ENCODE data around the gene ZNF69. TPM values are rescaled to one million over a fixed set of nuclear protein-coding genes. Genes with fewer than 3 reads are reported as not detected.
"Not testable (repeated sequence)": the region's sequence is repeated elsewhere in the genome, so short reads cannot be mapped to it uniquely, and the experiment has no call there.

The ZNF69 gene
- total RNA-seq, 5 donors from 2014 or later (not counting 1 experiment from before 2014, with no cell fraction given), result 2.2 to 9.6 (median 7.9) TPM

- peak overlapping the region in 2 of 3 donors; percentile 6 to 84 for H3K4me3 Mint-ChIP-seq
- POLR2A ChIA-PET; H3K27ac Mint-ChIP-seq; H3K9me3 Mint-ChIP-seq; H3K36me3 ChIP-seq (ENCODE audit: control insufficient read depth in 2 of 2, extremely low read depth in 1 of 2, insufficient read depth in 1 of 2, low read length in 1 of 2); H3K9me3 ChIP-seq; ATAC-seq (replicated peaks in 1 of 4); DNase-seq; H3K27me3 ChIP-seq (replicated peaks in 1 of 2; ENCODE audit: control insufficient read depth in 2 of 2, extremely low read depth in 1 of 2, insufficient read depth in 2 of 2, low read length in 1 of 2); CTCF ChIA-PET; H3K27me3 Mint-ChIP-seq; H3K27ac ChIP-seq (ENCODE audit: low read length); H3K4me3 ChIP-seq (ENCODE audit: control insufficient read depth in 1 of 2, extremely low read depth in 1 of 2, low read length in 1 of 2): not testable (repeated sequence)
- H3K4me1 Mint-ChIP-seq, result peaks cover 24 to 36% (median 31%) of the 10 kb centered on the region in 3 donors
- WGBS (ENCODE audit: insufficient coverage), result 100% methylated on average over 1 of the region's 4 CpGs
- peaks cover 30% of the 10 kb centered on the region for H3K36me3 Mint-ChIP-seq
- H3K4me1 ChIP-seq (ENCODE audit: control insufficient read depth in 1 of 2, extremely low read depth in 1 of 2, insufficient read depth in 2 of 2, low read length in 2 of 2), result peaks cover 4 to 16% of the 10 kb centered on the region in 2 experiments
These were observed 37.3 kb upstream of the ZNF69 start for GRCh38 chr19:11850289-11850688.

DNA sequence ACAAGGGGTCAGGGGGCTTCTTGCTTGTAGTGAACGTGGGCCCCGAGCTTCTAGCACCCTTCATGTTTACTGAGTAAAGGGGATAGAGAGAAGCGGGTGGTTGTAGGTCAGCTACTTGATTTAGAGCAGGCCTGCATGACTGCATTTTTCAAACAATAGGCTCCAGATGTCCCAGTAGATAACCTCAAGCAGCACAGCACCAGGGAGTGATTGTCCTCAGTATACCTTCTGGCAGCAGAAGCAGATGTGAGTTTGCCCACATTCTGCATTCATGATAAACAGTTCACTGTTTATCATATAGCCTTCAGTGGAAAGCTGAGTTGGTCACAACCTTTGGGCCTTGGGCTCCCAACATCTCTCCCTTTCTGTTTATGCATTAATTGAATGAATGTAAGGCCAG lies 34.2 kb upstream of the ZNF69 start:
- Mint-ChIP-seq H3K4me1 (peaks cover 18 to 38% (median 27%) of the 10 kb centered on the region in 3 donors), H3K27me3 (no peaks in the 10 kb centered on the region), H3K27ac (no peak overlapping the region), H3K36me3 (peaks cover 55% of the 10 kb centered on the region), H3K4me3 (no peak overlapping the region), H3K9me3 (peaks cover 14 to 33% (median 33%) of the 10 kb centered on the region in 3 donors)
- CTCF ChIA-PET, result interaction anchor here in 1 of 2 donors (0.6 kb wide), 1 partner anchor 39 kb away, joined by 9 read pairs; no protein-coding TSS in a partner anchor
- Histone ChIP-seq H3K27ac (ENCODE audit: low read length) (no peak overlapping the region), H3K9me3 (peaks cover 3% of the 10 kb centered on the region), H3K4me3 (ENCODE audit: control insufficient read depth in 1 of 2, extremely low read depth in 1 of 2, low read length in 1 of 2) (no peak overlapping the region), H3K36me3 (ENCODE audit: control insufficient read depth in 2 of 2, extremely low read depth in 1 of 2, insufficient read depth in 1 of 2, low read length in 1 of 2) (peaks cover 0 to 6% of the 10 kb centered on the region in 2 donors), H3K4me1 (ENCODE audit: control insufficient read depth in 1 of 2, extremely low read depth in 1 of 2, insufficient read depth in 2 of 2, low read length in 2 of 2) (peaks cover 2 to 11% of the 10 kb centered on the region in 2 experiments), H3K27me3 (replicated peaks in 1 of 2; ENCODE audit: control insufficient read depth in 2 of 2, extremely low read depth in 1 of 2, insufficient read depth in 2 of 2, low read length in 1 of 2) (no peaks in the 10 kb centered on the region)
- WGBS (ENCODE audit: insufficient coverage), result 100% methylated on average over 1 of the region's 3 CpGs
- no peak for DNase-seq
- POLR2A ChIA-PET, result no interaction called here
- ATAC-seq (replicated peaks in 1 of 4), result no peak

DNA sequence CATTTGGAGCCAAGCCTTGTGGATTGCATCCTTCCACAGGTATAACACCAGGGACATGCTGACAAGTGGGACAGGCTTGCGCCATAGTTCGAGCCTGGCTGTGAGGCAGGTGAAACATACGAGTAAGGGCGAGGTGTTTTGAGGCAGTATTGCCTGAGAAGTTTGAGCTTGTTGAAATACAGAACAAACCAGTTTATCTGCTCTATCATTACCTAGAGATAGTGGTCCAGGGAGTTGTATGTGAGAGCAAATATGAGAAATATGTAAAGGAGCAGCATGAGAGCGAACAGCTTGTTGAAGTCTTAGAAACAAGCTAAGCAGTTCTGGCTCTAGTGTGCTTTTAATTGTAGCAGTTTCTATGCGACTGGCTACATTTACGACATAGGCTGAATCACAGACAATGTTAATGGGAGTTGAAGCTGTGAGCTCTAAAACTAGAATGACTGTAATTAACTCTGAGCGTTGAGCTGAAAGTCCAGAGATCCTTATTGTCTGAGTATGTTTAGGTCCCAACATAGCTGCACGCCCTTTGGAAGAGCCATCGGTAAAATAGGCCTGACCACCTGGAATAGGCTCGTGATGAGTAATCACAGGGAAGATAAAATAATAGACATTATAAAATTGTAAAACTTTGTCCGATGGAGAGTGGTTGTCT lies 30.9 kb upstream of the ZNF69 start:
- no peak for ATAC-seq (replicated peaks in 1 of 4)
- Mint-ChIP-seq H3K27ac (no peak overlapping the region), H3K9me3 (peaks cover 17 to 60% (median 50%) of the 10 kb centered on the region in 3 donors), H3K4me1 (peaks cover 0 to 12% (median 5%) of the 10 kb centered on the region in 3 donors), H3K27me3 (no peaks in the 10 kb centered on the region), H3K36me3 (peaks cover 73% of the 10 kb centered on the region), H3K4me3 (no peak overlapping the region)
- CTCF ChIA-PET, result no interaction called here
- no peak overlapping the region for H3K4me3 ChIP-seq (ENCODE audit: control insufficient read depth in 1 of 2, extremely low read depth in 1 of 2, low read length in 1 of 2)
- peaks cover 0 to 6% of the 10 kb centered on the region in 2 donors for H3K36me3 ChIP-seq (ENCODE audit: control insufficient read depth in 2 of 2, extremely low read depth in 1 of 2, insufficient read depth in 1 of 2, low read length in 1 of 2)
- 98% methylated on average over 4 of the region's 12 CpGs for WGBS (ENCODE audit: insufficient coverage)
- H3K4me1 ChIP-seq (ENCODE audit: control insufficient read depth in 1 of 2, extremely low read depth in 1 of 2, insufficient read depth in 2 of 2, low read length in 2 of 2), result no peaks in the 10 kb centered on the region
- no peak for DNase-seq
- H3K9me3 ChIP-seq, result peaks cover 3% of the 10 kb centered on the region
- H3K27ac ChIP-seq (ENCODE audit: low read length), result no peak overlapping the region
- H3K27me3 ChIP-seq (replicated peaks in 1 of 2; ENCODE audit: control insufficient read depth in 2 of 2, extremely low read depth in 1 of 2, insufficient read depth in 2 of 2, low read length in 1 of 2), result no peaks in the 10 kb centered on the region
- POLR2A ChIA-PET, result no interaction called here

DNA sequence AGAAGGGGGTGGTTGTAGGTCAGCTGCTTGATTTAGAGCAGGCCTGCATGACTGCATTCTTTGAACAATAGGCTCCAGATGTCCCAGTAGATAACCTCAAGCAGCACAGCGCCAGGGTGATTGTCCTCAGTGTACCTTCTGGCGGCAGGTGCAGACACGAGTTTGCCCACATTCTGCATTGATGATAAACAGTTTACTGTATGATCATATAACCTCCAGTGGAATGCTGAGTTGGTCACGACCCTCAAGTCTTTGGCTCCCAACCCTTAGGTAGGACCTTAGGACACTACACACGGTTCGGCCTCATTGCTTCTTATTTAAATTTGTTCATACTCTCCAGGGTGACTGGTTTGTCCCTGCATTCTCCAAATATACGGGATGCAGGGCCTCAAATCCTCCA lies 26.9 kb upstream of the ZNF69 start:
- no peak for ATAC-seq (replicated peaks in 1 of 4)
- Histone ChIP-seq H3K9me3 (peaks cover 3% of the 10 kb centered on the region), H3K4me1 (ENCODE audit: control insufficient read depth in 1 of 2, extremely low read depth in 1 of 2, insufficient read depth in 2 of 2, low read length in 2 of 2) (no peaks in the 10 kb centered on the region), H3K4me3 (ENCODE audit: control insufficient read depth in 1 of 2, extremely low read depth in 1 of 2, low read length in 1 of 2) (no peak overlapping the region), H3K36me3 (ENCODE audit: control insufficient read depth in 2 of 2, extremely low read depth in 1 of 2, insufficient read depth in 1 of 2, low read length in 1 of 2) (peaks cover 0 to 4% of the 10 kb centered on the region in 2 donors), H3K27ac (ENCODE audit: low read length) (no peak overlapping the region), H3K27me3 (replicated peaks in 1 of 2; ENCODE audit: control insufficient read depth in 2 of 2, extremely low read depth in 1 of 2, insufficient read depth in 2 of 2, low read length in 1 of 2) (no peaks in the 10 kb centered on the region)
- 90% methylated on average over 5 of the region's 7 CpGs for WGBS (ENCODE audit: insufficient coverage)
- no peak for DNase-seq
- Mint-ChIP-seq H3K27me3 (no peaks in the 10 kb centered on the region), H3K9me3 (peaks cover 16 to 80% (median 53%) of the 10 kb centered on the region in 3 donors), H3K27ac (no peak overlapping the region), H3K4me1 (peaks cover 0 to 10% (median 3%) of the 10 kb centered on the region in 3 donors), H3K4me3 (no peak overlapping the region), H3K36me3 (peaks cover 87% of the 10 kb centered on the region)
- POLR2A ChIA-PET, result no interaction called here
- CTCF ChIA-PET, result no interaction called here

DNA sequence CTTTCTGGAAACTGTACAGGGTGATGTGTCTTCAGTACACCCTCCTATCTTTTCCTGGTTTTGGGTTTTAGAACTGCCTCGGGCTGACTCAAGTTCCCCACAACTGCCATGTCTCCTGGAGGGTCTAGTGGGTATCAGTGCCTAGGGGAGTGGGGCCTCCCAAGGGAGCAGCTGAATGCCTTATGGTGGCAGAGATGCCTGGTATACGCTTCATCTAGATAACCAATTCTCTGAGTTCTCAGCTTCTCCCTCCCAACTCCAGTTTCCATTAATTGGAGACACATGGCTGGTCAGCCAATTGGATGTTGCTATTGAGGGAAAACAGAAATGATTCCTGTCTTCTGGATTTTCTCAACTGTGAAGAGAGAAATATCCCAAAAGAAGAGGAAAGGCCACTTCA lies 26.3 kb upstream of the ZNF69 start:
- no peak overlapping the region for H3K27ac Mint-ChIP-seq
- peaks cover 11 to 78% (median 51%) of the 10 kb centered on the region in 3 donors for H3K9me3 Mint-ChIP-seq
- POLR2A ChIA-PET, result no interaction called here
- WGBS (ENCODE audit: insufficient coverage), result no CpG with 5 or more reads among the region's 2 CpGs
- peaks cover 87% of the 10 kb centered on the region for H3K36me3 Mint-ChIP-seq
- Histone ChIP-seq H3K9me3 (peaks cover 3% of the 10 kb centered on the region), H3K36me3 (ENCODE audit: control insufficient read depth in 2 of 2, extremely low read depth in 1 of 2, insufficient read depth in 1 of 2, low read length in 1 of 2) (peaks cover 1 to 2% of the 10 kb centered on the region in 2 donors), H3K4me3 (ENCODE audit: control insufficient read depth in 1 of 2, extremely low read depth in 1 of 2, low read length in 1 of 2) (no peak overlapping the region), H3K27ac (ENCODE audit: low read length) (no peak overlapping the region), H3K4me1 (ENCODE audit: control insufficient read depth in 1 of 2, extremely low read depth in 1 of 2, insufficient read depth in 2 of 2, low read length in 2 of 2) (no peaks in the 10 kb centered on the region), H3K27me3 (replicated peaks in 1 of 2; ENCODE audit: control insufficient read depth in 2 of 2, extremely low read depth in 1 of 2, insufficient read depth in 2 of 2, low read length in 1 of 2) (no peaks in the 10 kb centered on the region)
- ATAC-seq (replicated peaks in 1 of 4) (no peak), DNase-seq (no peak)
- no peaks in the 10 kb centered on the region for H3K27me3 Mint-ChIP-seq
- H3K4me3 Mint-ChIP-seq, result no peak overlapping the region
- H3K4me1 Mint-ChIP-seq, result peaks cover 0 to 4% (median 3%) of the 10 kb centered on the region in 3 donors
- CTCF ChIA-PET, result no interaction called here

GRCh38 chr19:11867766-11868165 lies 19.8 kb upstream of the ZNF69 start:
- H3K36me3 Mint-ChIP-seq, result peaks cover 70% of the 10 kb centered on the region
- CTCF ChIA-PET; H3K4me1 Mint-ChIP-seq; H3K4me3 ChIP-seq (ENCODE audit: control insufficient read depth in 1 of 2, extremely low read depth in 1 of 2, low read length in 1 of 2); DNase-seq; H3K27me3 Mint-ChIP-seq; ATAC-seq (replicated peaks in 1 of 4); H3K27me3 ChIP-seq (replicated peaks in 1 of 2; ENCODE audit: control insufficient read depth in 2 of 2, extremely low read depth in 1 of 2, insufficient read depth in 2 of 2, low read length in 1 of 2); H3K27ac Mint-ChIP-seq; H3K27ac ChIP-seq (ENCODE audit: low read length); H3K4me3 Mint-ChIP-seq; H3K4me1 ChIP-seq (ENCODE audit: control insufficient read depth in 1 of 2, extremely low read depth in 1 of 2, insufficient read depth in 2 of 2, low read length in 2 of 2); POLR2A ChIA-PET: not testable (repeated sequence)
- peaks cover 2 to 62% (median 44%) of the 10 kb centered on the region in 3 donors for H3K9me3 Mint-ChIP-seq
- Histone ChIP-seq H3K9me3 (peaks cover 20% of the 10 kb centered on the region), H3K36me3 (ENCODE audit: control insufficient read depth in 2 of 2, extremely low read depth in 1 of 2, insufficient read depth in 1 of 2, low read length in 1 of 2) (peaks cover 11 to 18% of the 10 kb centered on the region in 2 donors)
- WGBS (ENCODE audit: insufficient coverage), result no CpG with 5 or more reads among the region's 4 CpGs

All from T-cell (primary cell).